Panc1 (cell line): ENCODE results near the gene FGA. TPM values are rescaled to one million over a fixed set of nuclear protein-coding genes. Genes with fewer than 3 reads are reported as not detected.

ENCODE experiments used
- ATAC-seq: fragments of 200-7000 bp; cut with Tn5 transposase; 2 replicates; pipeline ENCODE4 v1.9.1; 2020; ENCODE audit warnings: mild to moderate bottlenecking, moderate library complexity
- BruUV-seq: library from RNA; stranded (reverse); fragments of 400-500 nt; replicated peaks from 2 replicates; lab custom pipeline; 2021; lab: Mats Ljungman, UMichigan
- CTCF ChIA-PET: fragments of 300-600 bp; sonication (Branson Sonifier 250); formaldehyde crosslinking; loops from one replicate; lab custom pipeline; 2022; ENCODE audit warnings: antibody characterized with exemption; lab: Charles Lee
- POLR2A ChIA-PET: fragments of 300-600 bp; sonication (Branson Sonifier 250); formaldehyde crosslinking; loops from one replicate; lab custom pipeline; 2022; ENCODE audit warnings: antibody characterized with exemption; lab: Charles Lee
- DNase-seq: peaks from one replicate; pipeline ENCODE4 v3.0.0-alpha.2; 2010; ENCODE audit warnings: low read depth, low spot score
- H3K27ac ChIP-seq: 2 replicates; pipeline ENCODE4 v1.5.1; 2011; ENCODE audit warnings: mild to moderate bottlenecking, low read length, inconsistent platforms
- H3K27me3 ChIP-seq: fragments of 200-500 bp; sonication (Bioruptor generic); 2 replicates; pipeline ENCODE4 v1.6.0; 2014; ENCODE audit warnings: low read length, inconsistent platforms; ENCODE audit not compliant: control insufficient read depth, insufficient read depth
- H3K36me3 ChIP-seq: fragments of 200-500 bp; sonication (Bioruptor generic); 2 replicates; pipeline ENCODE4 v1.5.1; 2014; ENCODE audit warnings: inconsistent platforms, mild to moderate bottlenecking, low read length, moderate library complexity; ENCODE audit not compliant: control insufficient read depth, insufficient read depth
- H3K4me1 ChIP-seq: 2 replicates; pipeline ENCODE4 v1.5.1; 2011; ENCODE audit warnings: inconsistent platforms, mild to moderate bottlenecking, low read length, moderate library complexity; ENCODE audit not compliant: control insufficient read depth, insufficient read depth
- H3K4me3 ChIP-seq, 2 experiments: 2 replicates each; pipeline ENCODE4 v1.5.1; 2011 to 2012; ENCODE audit warnings: low read depth in 2 of 2, low read length in 2 of 2, mild to moderate bottlenecking in 2 of 2, inconsistent platforms in 1 of 2, moderate library complexity in 1 of 2
- H3K9me3 ChIP-seq: fragments of 200-500 bp; sonication (Bioruptor generic); 2 replicates; pipeline ENCODE4 v1.5.1; 2014; ENCODE audit warnings: low read depth, mild to moderate bottlenecking, inconsistent platforms, low read length, moderate library complexity; ENCODE audit not compliant: control insufficient read depth, insufficient read depth
- CTCF ChIP-seq: fragments of 450-650 bp; IDR thresholded peaks from 2 replicates; pipeline ENCODE4 v1.5.1; 2017; ENCODE audit warnings: mild to moderate bottlenecking
- POLR2AphosphoS5 ChIP-seq: IDR thresholded peaks from 2 replicates; pipeline ENCODE4 v1.6.1; 2012; ENCODE audit warnings: mild to moderate bottlenecking, low read depth, low read length, moderate library complexity
- REST ChIP-seq, 2 experiments: IDR thresholded peaks; 2 replicates each; pipeline ENCODE4 v1.6.1; 2011 to 2012; ENCODE audit warnings: low read depth in 2 of 2, control low read depth in 1 of 2, low read length in 1 of 2, mild to moderate bottlenecking in 1 of 2, moderate library complexity in 1 of 2; ENCODE audit not compliant: insufficient read depth in 1 of 2
- SIN3A ChIP-seq: IDR thresholded peaks from 2 replicates; pipeline ENCODE4 v1.6.1; 2012; ENCODE audit warnings: low read depth, mild to moderate bottlenecking, low read length, moderate library complexity, borderline replicate concordance; ENCODE audit not compliant: insufficient read depth
- TCF7L2 ChIP-seq: IDR thresholded peaks from 2 replicates; pipeline ENCODE4 v1.6.1; 2011; ENCODE audit warnings: mild to moderate bottlenecking, low read depth, low read length, inconsistent platforms
- in situ Hi-C: cut with HindIII; loops from 2 replicates; pipeline ENCODE4 v1.10.0; 2016; ENCODE audit warnings: low sequenced_read_pairs, low pct_unique_long_range_greater_than_20kb
- intact Hi-C: fragments of 100-400 bp; cut with micrococcal nuclease; formaldehyde crosslinking; loops from one replicate; pipeline ENCODE4 v1.10.0; 2022; ENCODE audit not compliant: unreplicated experiment
- total RNA-seq: library from RNA; stranded (reverse); gene quantifications from one replicate; pipeline ENCODE4 v1.2.1, GENCODE V29; 2021; ENCODE audit not compliant: unreplicated experiment

Gene FGA
- total RNA-seq, 1 experiment from 2014 or later = 2.7 TPM

GRCh38 chr4:154614306-154614705, 23.8 kb upstream of the FGA start:
- H3K4me1 ChIP-seq = no peaks in the 10 kb centered on the region
- CTCF ChIA-PET = no interaction called here
- H3K27ac ChIP-seq = no peak overlapping the region
- no peak for ATAC-seq
- H3K27me3 ChIP-seq = no peaks in the 10 kb centered on the region
- no peak for TF ChIP-seq CTCF
- BruUV-seq = no TSS peak
- in situ Hi-C loops = no loop called here
- no peak overlapping the region for H3K4me3 ChIP-seq
- H3K9me3 ChIP-seq = no peaks in the 10 kb centered on the region
- POLR2A ChIA-PET = no interaction called here
- intact Hi-C loops = no loop called here
- no peak for DNase-seq
- no peaks in the 10 kb centered on the region for H3K36me3 ChIP-seq

- Histone ChIP-seq H3K27ac (no peak within 1 kb of the TSS), H3K4me1 (no peaks in the 10 kb centered on the region), H3K9me3 (no peaks in the 10 kb centered on the region), H3K36me3 (no peaks in the 10 kb centered on the region), H3K27me3 (no peaks in the 10 kb centered on the region), H3K4me3 (no peak within 1 kb of the TSS)
- in situ Hi-C loops (no loop called here), intact Hi-C loops (no loop called here)
- POLR2A ChIA-PET = no interaction called here
- ATAC-seq = no peak
- no TSS peak for BruUV-seq
- no peak for DNase-seq
- TF ChIP-seq TCF7L2 = no peak
- no peak for TF ChIP-seq CTCF
- TF ChIP-seq SIN3A = no peak
- no peak for TF ChIP-seq REST (IDR thresholded peaks at IDR 0.05; ENCODE audit: insufficient read depth in 1 of 2, low read depth in 2 of 2, low read length in 1 of 2)
- no peak for TF ChIP-seq POLR2AphosphoS5
- CTCF ChIA-PET = no interaction called here
Observed at GRCh38 chr4:154612472-154613414, 22.2 kb upstream of the FGA start, which contains the start of gene FGG. Gene FGG, minus strand, starts transcription at chr4:154612656. Its CDS starts 47 bp downstream, at chr4:154612609.
